ENCODE data around the gene POLR3C. TPM values are rescaled to one million over a fixed set of nuclear protein-coding genes. Genes with fewer than 3 reads are reported as not detected.

The POLR3C gene
- total RNA-seq, 1 donor from 2014 or later = 38.4 TPM

- no peak overlapping the region for H3K4me3 Mint-ChIP-seq
- H3K9me3 Mint-ChIP-seq = no peaks in the 10 kb centered on the region
- no peak overlapping the region for H3K27ac Mint-ChIP-seq (ENCODE audit: unreplicated experiment)
- H3K36me3 Mint-ChIP-seq (ENCODE audit: low read depth) = no peaks in the 10 kb centered on the region
- H3K27me3 Mint-ChIP-seq (ENCODE audit: low read depth) = peaks cover 60% of the 10 kb centered on the region
- peaks cover under 1% of the 10 kb centered on the region for H3K4me1 Mint-ChIP-seq
- no peak for DNase-seq (ENCODE audit: low read depth, low spot score)
- TF ChIP-seq CTCF (conservative IDR thresholded peaks at IDR 0.05) = no peak
These were observed 55.8 kb downstream of the POLR3C start for GRCh38 chr1:145879775-145880174.

- H3K36me3 Mint-ChIP-seq (ENCODE audit: low read depth) = no peaks in the 10 kb centered on the region
- H3K27ac Mint-ChIP-seq (ENCODE audit: unreplicated experiment) = no peak overlapping the region
- H3K4me3 Mint-ChIP-seq = peak overlapping the region; percentile 91
- no peak for DNase-seq (ENCODE audit: low read depth, low spot score)
- no peaks in the 10 kb centered on the region for H3K9me3 Mint-ChIP-seq
- peaks cover 19% of the 10 kb centered on the region for H3K4me1 Mint-ChIP-seq
- TF ChIP-seq CTCF (conservative IDR thresholded peaks at IDR 0.05) = no peak
- H3K27me3 Mint-ChIP-seq (ENCODE audit: low read depth) = peaks cover 74% of the 10 kb centered on the region
These were observed 60.7 kb downstream of the POLR3C start for GRCh38 chr1:145884675-145885074.

- H3K4me1 Mint-ChIP-seq = peaks cover 19% of the 10 kb centered on the region
- H3K27ac Mint-ChIP-seq (ENCODE audit: unreplicated experiment) = no peak within 1 kb of the TSS
- H3K36me3 Mint-ChIP-seq (ENCODE audit: low read depth) = no peaks in the 10 kb centered on the region
- DNase-seq (ENCODE audit: low read depth, low spot score) = peak; percentile 73
- peak within 1 kb of the TSS; percentile 91 for H3K4me3 Mint-ChIP-seq
- TF ChIP-seq CTCF (conservative IDR thresholded peaks at IDR 0.05) = no peak
- H3K9me3 Mint-ChIP-seq = no peaks in the 10 kb centered on the region
- H3K27me3 Mint-ChIP-seq (ENCODE audit: low read depth) = peaks cover 63% of the 10 kb centered on the region
These were observed 61.8 kb downstream of the POLR3C start, which contains the start of gene ANKRD35 for GRCh38 chr1:145885738-145886287. Gene ANKRD35 (minus strand): TSS chr1:145885866. CDS start chr1:145885758, 108 bp downstream.

- Mint-ChIP-seq H3K27me3 (ENCODE audit: low read depth) (peaks cover 59% of the 10 kb centered on the region), H3K4me1 (peaks cover 19% of the 10 kb centered on the region), H3K9me3 (no peaks in the 10 kb centered on the region), H3K4me3 (peak overlapping the region; percentile 91), H3K27ac (ENCODE audit: unreplicated experiment) (no peak overlapping the region), H3K36me3 (ENCODE audit: low read depth) (no peaks in the 10 kb centered on the region)
- no peak for DNase-seq (ENCODE audit: low read depth, low spot score)
- no peak for TF ChIP-seq CTCF (conservative IDR thresholded peaks at IDR 0.05)
These were observed 62.4 kb downstream of the POLR3C start for GRCh38 chr1:145886390-145886789.

GRCh38 chr1:145886816-145887215 lies 62.8 kb downstream of the POLR3C start:
- peaks cover 57% of the 10 kb centered on the region for H3K27me3 Mint-ChIP-seq (ENCODE audit: low read depth)
- H3K4me3 Mint-ChIP-seq = peak overlapping the region; percentile 84
- DNase-seq (ENCODE audit: low read depth, low spot score) = no peak
- no peaks in the 10 kb centered on the region for H3K36me3 Mint-ChIP-seq (ENCODE audit: low read depth)
- H3K27ac Mint-ChIP-seq (ENCODE audit: unreplicated experiment) = no peak overlapping the region
- H3K9me3 Mint-ChIP-seq = no peaks in the 10 kb centered on the region
- no peak for TF ChIP-seq CTCF (conservative IDR thresholded peaks at IDR 0.05)
- peaks cover 19% of the 10 kb centered on the region for H3K4me1 Mint-ChIP-seq

Measured in neural crest cell (in vitro differentiated cells).